Right lobe of liver (tissue), 4 donors: ENCODE data around the gene SPATA2.

Source experiments
- CTCF ChIP-seq, 4 donors: fragments of 200-600 bp in 3 of 4; fragments of 450-650 bp in 1 of 4; IDR thresholded peaks; one replicate each; pipeline versions ENCODE4 v1.5.1 to v1.8.0; 2016 to 2022; ENCODE audit warnings: antibody characterized with exemption in 4 of 4, mild to moderate bottlenecking in 2 of 4
- POLR2A ChIP-seq: fragments of 450-650 bp; IDR thresholded peaks from one replicate; pipeline ENCODE4 v1.6.1; 2017; ENCODE audit warnings: antibody characterized with exemption, mild to moderate bottlenecking
- donor health status: DM: no; HTN: no; CAD: no.
- donor health status: DM: no; HTN: no; CAD: no.
- donor health status: DM: no; HTN: yes; CAD: no.

DNA sequence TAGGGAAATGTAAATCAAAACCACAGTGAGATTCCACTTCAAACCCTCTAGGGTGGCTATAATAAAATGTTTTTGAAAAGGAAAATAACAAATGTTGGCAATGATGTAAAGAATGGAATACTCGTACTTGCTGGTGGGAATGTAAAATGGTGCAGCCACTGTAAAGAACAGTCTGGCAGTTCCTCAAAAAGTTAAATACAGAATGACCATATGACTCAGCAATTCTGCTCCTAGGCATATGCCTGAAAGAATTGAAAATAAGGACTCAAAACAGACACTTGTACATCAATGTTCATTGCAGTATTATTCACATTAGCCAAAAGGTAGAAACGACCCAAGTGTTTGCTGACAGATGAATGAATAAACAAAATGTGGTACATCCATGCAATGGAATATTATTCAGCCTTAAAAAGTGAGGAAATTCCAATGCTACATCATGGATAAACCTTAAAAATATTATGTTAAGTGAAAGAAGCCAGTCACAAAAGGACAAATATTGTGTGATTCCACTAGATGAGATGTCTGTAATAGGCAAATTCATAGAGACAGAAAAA lies 10.6 kb upstream of the SPATA2 start:
- TF ChIP-seq CTCF (IDR thresholded peaks at IDR 0.05) (no peak), POLR2A (no peak)
